ENCODE results near the gene ANKRD39. TPM values are rescaled to one million over a fixed set of nuclear protein-coding genes. Genes with fewer than 3 reads are reported as not detected.

The ANKRD39 gene
- total and polyA plus RNA-seq, 2 donors (not counting 1 experiment from before 2014, with no cell fraction given), result 14.8 to 19.3 TPM

DNA sequence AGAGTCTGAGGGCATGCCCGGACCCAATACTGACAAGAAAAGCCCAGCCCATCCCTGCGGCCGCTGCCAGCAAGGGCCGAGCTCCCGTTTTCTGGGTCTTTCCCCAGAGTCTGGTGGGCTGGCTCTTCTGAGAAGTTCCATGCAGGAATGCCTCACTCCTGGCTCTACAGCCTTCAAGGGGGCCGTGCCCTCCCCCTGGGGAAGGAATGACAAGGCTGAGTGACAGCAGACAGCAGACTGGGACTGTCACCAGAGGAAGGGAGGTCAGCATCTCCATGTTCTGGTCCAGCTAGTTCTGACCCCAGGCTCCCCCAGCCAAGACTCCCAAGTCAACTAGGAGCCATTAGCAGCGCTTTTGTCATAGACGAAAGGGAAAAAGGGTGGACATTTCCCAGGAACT is 25.1 kb upstream of the ANKRD39 start:
- POLR2A ChIA-PET, result no interaction called here

GRCh38 chr2:96882230-96882629 is 24.4 kb upstream of the ANKRD39 start:
- no peak overlapping the region for H3K27ac ChIP-seq (ENCODE audit: low read length in 2 of 2)
- WGBS (ENCODE audit: insufficient coverage), result 74% methylated on average over 12 of the region's 12 CpGs
- no peaks in the 10 kb centered on the region for H3K9me3 ChIP-seq (ENCODE audit: control extremely low read depth in 1 of 3, control insufficient read depth in 2 of 3, insufficient read depth in 1 of 3, low read length in 2 of 3)
- ChIA-PET POLR2A (no interaction called here), CTCF (no interaction called here)
- H3K4me1 Mint-ChIP-seq, result peaks cover 2% of the 10 kb centered on the region
- H3K27me3 Mint-ChIP-seq, result peaks cover 4% of the 10 kb centered on the region
- H3K27me3 ChIP-seq (replicated peaks in 1 of 4; ENCODE audit: control extremely low read depth in 1 of 4, control insufficient read depth in 3 of 4, insufficient read depth in 4 of 4, low read length in 3 of 4), result peaks cover 0 to 13% (median 0%) of the 10 kb centered on the region in 4 experiments
- H3K9ac ChIP-seq (ENCODE audit: low read length), result no peak overlapping the region
- no peak for DNase-seq
- no peak overlapping the region for H3K4me3 Mint-ChIP-seq
- H4K20me1 ChIP-seq (ENCODE audit: control insufficient read depth, insufficient read depth, low read length, poor library complexity, severe bottlenecking), result no peaks in the 10 kb centered on the region
- H3K4me2 ChIP-seq (replicated peaks; ENCODE audit: low read depth, low read length, poor library complexity, severe bottlenecking), result no peak overlapping the region
- H2AFZ ChIP-seq (ENCODE audit: insufficient read depth, low read depth, low read length, poor library complexity, severe bottlenecking), result no peak overlapping the region
- H3K36me3 ChIP-seq (replicated peaks in 1 of 2; ENCODE audit: control extremely low read depth in 1 of 2, control insufficient read depth in 1 of 2, extremely low read depth in 1 of 2, insufficient read depth in 2 of 2, low read length in 1 of 2), result no peaks in the 10 kb centered on the region
- intact Hi-C loops (cut with micrococcal nuclease), result no loop called here
- no peak overlapping the region for H3K27ac Mint-ChIP-seq
- H3K79me2 ChIP-seq (ENCODE audit: control insufficient read depth, insufficient read depth, low read length), result no peaks in the 10 kb centered on the region
- ATAC-seq (ENCODE audit: low read depth), result no peak
- TF ChIP-seq EZH2 (IDR thresholded peaks at IDR 0.05; ENCODE audit: borderline replicate concordance, insufficient read depth, low read depth, low read length, poor library complexity, severe bottlenecking), result no peak
- no peak for TF ChIP-seq CTCF (IDR thresholded peaks at IDR 0.05)
- H3K4me3 ChIP-seq (ENCODE audit: control extremely low read depth in 1 of 5, extremely low read depth in 1 of 5, insufficient read depth in 1 of 5, low read depth in 2 of 5, low read length in 4 of 5), result no peak overlapping the region
- H3K9me3 Mint-ChIP-seq (ENCODE audit: insufficient read depth), result no peaks in the 10 kb centered on the region
- peaks cover 0 to 2% of the 10 kb centered on the region in 2 donors for H3K4me1 ChIP-seq (ENCODE audit: control insufficient read depth in 2 of 2, insufficient read depth in 2 of 2, low read length in 2 of 2)

More for the DNA sequence above, 25.1 kb upstream of the ANKRD39 start:
- TF ChIP-seq EZH2 (IDR thresholded peaks at IDR 0.05; ENCODE audit: borderline replicate concordance, insufficient read depth, low read depth, low read length, poor library complexity, severe bottlenecking) (no peak), CTCF (IDR thresholded peaks at IDR 0.05) (no peak)
- Histone ChIP-seq H3K9ac (ENCODE audit: low read length) (no peak overlapping the region), H3K79me2 (ENCODE audit: control insufficient read depth, insufficient read depth, low read length) (no peaks in the 10 kb centered on the region), H4K20me1 (ENCODE audit: control insufficient read depth, insufficient read depth, low read length, poor library complexity, severe bottlenecking) (no peaks in the 10 kb centered on the region), H2AFZ (ENCODE audit: insufficient read depth, low read depth, low read length, poor library complexity, severe bottlenecking) (no peak overlapping the region), H3K4me2 (replicated peaks; ENCODE audit: low read depth, low read length, poor library complexity, severe bottlenecking) (no peak overlapping the region), H3K4me1 (ENCODE audit: control insufficient read depth in 2 of 2, insufficient read depth in 2 of 2, low read length in 2 of 2) (peaks cover 5 to 8% of the 10 kb centered on the region in 2 donors), H3K27me3 (replicated peaks in 1 of 4; ENCODE audit: control extremely low read depth in 1 of 4, control insufficient read depth in 3 of 4, insufficient read depth in 4 of 4, low read length in 3 of 4) (peaks cover 0 to 13% (median 0%) of the 10 kb centered on the region in 4 experiments), H3K4me3 (ENCODE audit: control extremely low read depth in 1 of 5, extremely low read depth in 1 of 5, insufficient read depth in 1 of 5, low read depth in 2 of 5, low read length in 4 of 5) (no peak overlapping the region), H3K36me3 (replicated peaks in 1 of 2; ENCODE audit: control extremely low read depth in 1 of 2, control insufficient read depth in 1 of 2, extremely low read depth in 1 of 2, insufficient read depth in 2 of 2, low read length in 1 of 2) (no peaks in the 10 kb centered on the region), H3K9me3 (ENCODE audit: control extremely low read depth in 1 of 3, control insufficient read depth in 2 of 3, insufficient read depth in 1 of 3, low read length in 2 of 3) (no peaks in the 10 kb centered on the region), H3K27ac (ENCODE audit: low read length in 2 of 2) (no peak overlapping the region)
- CTCF ChIA-PET, result no interaction called here
- H3K4me1 Mint-ChIP-seq, result peaks cover 7% of the 10 kb centered on the region
- peaks cover 4% of the 10 kb centered on the region for H3K27me3 Mint-ChIP-seq
- H3K27ac Mint-ChIP-seq, result no peak overlapping the region
- DNase-seq (no peak), ATAC-seq (ENCODE audit: low read depth) (no peak)
- intact Hi-C loops (cut with micrococcal nuclease), result no loop called here
- no peaks in the 10 kb centered on the region for H3K9me3 Mint-ChIP-seq (ENCODE audit: insufficient read depth)
- H3K4me3 Mint-ChIP-seq, result no peak overlapping the region
- WGBS (ENCODE audit: insufficient coverage), result 89% methylated on average over 8 of the region's 8 CpGs

Data from B cell (primary cell).